ENCODE measurements around the gene RAPGEF5.

Gene RAPGEF5

GRCh38 chr7:22194658-22195273 lies 162.2 kb downstream of the RAPGEF5 start:
- TF ChIP-seq CTCF (IDR thresholded peaks at IDR 0.05; ENCODE audit: extremely low read depth, missing control alignments), result no peak
- DNase-seq (ENCODE audit: low spot score), result no peak

- TF ChIP-seq CTCF (IDR thresholded peaks at IDR 0.05; ENCODE audit: extremely low read depth, missing control alignments), result no peak
- no peak for DNase-seq (ENCODE audit: low spot score)
Observed at GRCh38 chr7:22193450-22193983, 163.4 kb downstream of the RAPGEF5 start.

GRCh38 chr7:22192801-22193200 lies 164.2 kb downstream of the RAPGEF5 start:
- no peak for TF ChIP-seq CTCF (IDR thresholded peaks at IDR 0.05; ENCODE audit: extremely low read depth, missing control alignments)
- DNase-seq (ENCODE audit: low spot score), result no peak

- TF ChIP-seq CTCF (IDR thresholded peaks at IDR 0.05; ENCODE audit: extremely low read depth, missing control alignments), result no peak
- no peak for DNase-seq (ENCODE audit: low spot score)
Observed at GRCh38 chr7:22190736-22191135, 166.2 kb downstream of the RAPGEF5 start.

GRCh38 chr7:22189741-22190140 lies 167.2 kb downstream of the RAPGEF5 start:
- no peak for TF ChIP-seq CTCF (IDR thresholded peaks at IDR 0.05; ENCODE audit: extremely low read depth, missing control alignments)
- no peak for DNase-seq (ENCODE audit: low spot score)

GRCh38 chr7:22189230-22189629 lies 167.7 kb downstream of the RAPGEF5 start:
- no peak for TF ChIP-seq CTCF (IDR thresholded peaks at IDR 0.05; ENCODE audit: extremely low read depth, missing control alignments)
- DNase-seq (ENCODE audit: low spot score), result no peak

- no peak for DNase-seq (ENCODE audit: low spot score)
- no peak for TF ChIP-seq CTCF (IDR thresholded peaks at IDR 0.05; ENCODE audit: extremely low read depth, missing control alignments)
Observed at GRCh38 chr7:22187691-22188348, 169.1 kb downstream of the RAPGEF5 start.
